GM13976 (cell line): ENCODE measurements around the gene MNAT1.

Experiments used
- DNase-seq: peaks from one replicate; pipeline ENCODE4 v3.0.0; 2012; ENCODE audit warnings: low spot score
- in situ Hi-C: fragments of 300-500 bp; cut with MboI; formaldehyde crosslinking; loops from one replicate; pipeline ENCODE4 v1.12.0; 2022; ENCODE audit warnings: low sequenced_read_pairs, mixed read lengths, inconsistent platforms; ENCODE audit not compliant: unreplicated experiment
- TF ChIP-seq, protein P1 (sequence below): IDR thresholded peaks from 2 replicates; pipeline ENCODE4 v1.5.1; 2012; ENCODE audit warnings: borderline replicate concordance, mild to moderate bottlenecking; ENCODE audit not compliant: insufficient read depth; ENCODE audit errors: extremely low read depth, missing control alignments, control extremely low read depth

MNAT1 gene

DNA sequence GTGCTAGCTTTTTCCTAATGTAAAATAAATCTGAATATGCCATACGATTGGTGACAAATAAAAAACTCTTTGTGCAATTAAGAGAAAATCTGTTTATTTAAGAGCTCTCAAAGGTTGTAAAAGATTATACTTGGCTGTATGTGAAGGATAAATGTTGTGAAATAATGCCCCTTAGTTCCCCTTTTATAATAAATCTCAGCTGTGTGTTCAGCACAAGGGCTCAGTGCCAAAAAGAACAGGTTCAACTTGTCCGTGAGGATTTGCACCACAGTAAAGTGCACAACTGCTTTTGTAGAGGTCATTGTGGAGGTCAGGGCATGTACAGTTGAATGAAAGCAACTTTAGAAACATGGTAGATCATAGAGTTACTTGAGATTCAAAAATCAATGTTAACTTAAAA is 127.7 kb downstream of the MNAT1 start:
- TF ChIP-seq, protein P1, sequence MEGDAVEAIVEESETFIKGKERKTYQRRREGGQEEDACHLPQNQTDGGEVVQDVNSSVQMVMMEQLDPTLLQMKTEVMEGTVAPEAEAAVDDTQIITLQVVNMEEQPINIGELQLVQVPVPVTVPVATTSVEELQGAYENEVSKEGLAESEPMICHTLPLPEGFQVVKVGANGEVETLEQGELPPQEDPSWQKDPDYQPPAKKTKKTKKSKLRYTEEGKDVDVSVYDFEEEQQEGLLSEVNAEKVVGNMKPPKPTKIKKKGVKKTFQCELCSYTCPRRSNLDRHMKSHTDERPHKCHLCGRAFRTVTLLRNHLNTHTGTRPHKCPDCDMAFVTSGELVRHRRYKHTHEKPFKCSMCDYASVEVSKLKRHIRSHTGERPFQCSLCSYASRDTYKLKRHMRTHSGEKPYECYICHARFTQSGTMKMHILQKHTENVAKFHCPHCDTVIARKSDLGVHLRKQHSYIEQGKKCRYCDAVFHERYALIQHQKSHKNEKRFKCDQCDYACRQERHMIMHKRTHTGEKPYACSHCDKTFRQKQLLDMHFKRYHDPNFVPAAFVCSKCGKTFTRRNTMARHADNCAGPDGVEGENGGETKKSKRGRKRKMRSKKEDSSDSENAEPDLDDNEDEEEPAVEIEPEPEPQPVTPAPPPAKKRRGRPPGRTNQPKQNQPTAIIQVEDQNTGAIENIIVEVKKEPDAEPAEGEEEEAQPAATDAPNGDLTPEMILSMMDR: no peak
- no peak for DNase-seq

DNA sequence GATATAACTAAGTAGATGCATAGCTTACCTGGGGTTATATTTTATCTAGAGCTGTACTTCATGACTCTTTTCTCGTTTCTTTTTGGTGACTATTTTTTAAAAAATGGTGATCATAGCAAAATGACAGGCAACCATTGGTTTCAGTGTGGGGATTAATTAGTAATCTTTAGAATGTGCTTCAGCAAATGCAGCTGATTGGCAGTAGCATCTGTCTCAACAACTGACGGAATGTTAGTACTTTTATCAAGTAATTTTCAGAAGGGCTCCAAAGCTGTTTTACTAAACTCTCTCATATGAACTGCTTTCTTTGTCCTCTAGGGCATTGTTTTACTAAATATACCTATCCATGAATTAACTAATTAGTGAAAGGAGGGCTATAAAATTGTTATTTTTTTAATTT is 128.7 kb downstream of the MNAT1 start:
- TF ChIP-seq, protein P1: no peak
- no peak for DNase-seq
- in situ Hi-C loops: no loop called here

More for the DNA sequence above, 127.7 kb downstream of the MNAT1 start:
- in situ Hi-C loops: no loop called here

DNA sequence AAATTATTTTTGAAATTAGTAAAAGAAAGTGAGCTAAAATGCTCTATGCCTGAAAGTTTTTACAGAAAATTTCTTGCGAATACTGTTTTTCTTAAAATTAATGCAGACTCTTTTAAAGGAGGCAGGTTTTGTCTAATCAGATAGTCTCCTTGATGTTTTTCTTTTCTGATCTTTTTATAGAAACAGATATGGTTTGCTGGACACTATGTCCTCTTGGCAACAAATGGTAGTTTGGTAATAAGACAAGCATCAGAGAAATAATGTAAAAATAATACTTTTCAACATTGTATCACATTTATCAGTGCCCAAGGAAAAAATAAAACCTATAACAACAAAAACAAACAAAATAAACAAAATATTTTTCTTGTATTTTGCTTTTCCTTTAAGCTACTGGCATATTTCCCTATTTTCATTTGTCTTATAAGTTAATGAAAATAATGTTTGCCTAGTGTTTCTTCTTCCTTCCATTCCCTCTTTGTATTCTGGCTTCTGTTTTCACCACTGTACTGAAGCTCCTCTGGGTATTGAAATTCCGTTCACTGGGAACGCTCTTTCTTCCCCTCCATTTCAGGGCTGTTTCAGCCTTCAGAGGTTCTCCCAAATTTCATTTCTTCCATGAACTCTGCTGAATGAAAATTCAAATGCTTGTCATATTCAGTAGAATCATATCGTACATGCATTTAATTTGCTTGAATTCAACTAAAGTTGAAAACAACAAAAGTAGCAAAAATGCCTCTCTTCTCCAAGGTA is 131.0 kb downstream of the MNAT1 start:
- in situ Hi-C loops: no loop called here
- TF ChIP-seq, protein P1: no peak

DNA sequence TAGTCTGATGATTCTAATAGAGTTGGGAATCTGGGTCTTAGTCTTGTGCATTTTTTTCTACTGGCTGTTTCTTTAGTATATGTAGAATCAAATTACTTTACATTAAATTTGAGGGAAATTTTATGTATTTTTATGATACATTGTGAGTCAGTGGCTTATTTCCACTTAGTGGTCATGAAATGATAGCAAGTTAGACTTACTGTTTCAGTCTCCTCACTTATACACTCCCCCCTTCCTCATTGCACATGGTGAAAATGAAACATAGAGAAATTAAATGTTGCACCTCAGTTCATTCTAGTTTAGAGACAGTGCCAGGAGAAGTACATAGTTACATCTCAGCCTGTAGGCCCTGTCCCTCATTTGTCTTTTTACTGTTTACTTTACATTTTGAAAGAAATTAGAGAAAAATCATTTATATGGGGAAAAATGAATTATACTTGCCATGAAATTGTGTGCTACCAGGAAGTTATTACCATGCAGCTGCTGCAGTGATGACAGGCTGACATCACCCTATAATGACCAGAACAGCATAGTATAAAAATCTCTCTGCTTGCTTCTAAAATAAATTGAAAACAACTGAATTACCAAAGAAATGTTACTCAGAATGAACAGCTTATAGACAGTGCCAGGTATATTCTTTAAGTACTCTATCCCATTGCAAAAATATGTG is 133.1 kb downstream of the MNAT1 start:
- TF ChIP-seq, protein P1: no peak
- no peak for DNase-seq
- in situ Hi-C loops: no loop called here

More for the DNA sequence above, 131.0 kb downstream of the MNAT1 start:
- no peak for DNase-seq

DNA sequence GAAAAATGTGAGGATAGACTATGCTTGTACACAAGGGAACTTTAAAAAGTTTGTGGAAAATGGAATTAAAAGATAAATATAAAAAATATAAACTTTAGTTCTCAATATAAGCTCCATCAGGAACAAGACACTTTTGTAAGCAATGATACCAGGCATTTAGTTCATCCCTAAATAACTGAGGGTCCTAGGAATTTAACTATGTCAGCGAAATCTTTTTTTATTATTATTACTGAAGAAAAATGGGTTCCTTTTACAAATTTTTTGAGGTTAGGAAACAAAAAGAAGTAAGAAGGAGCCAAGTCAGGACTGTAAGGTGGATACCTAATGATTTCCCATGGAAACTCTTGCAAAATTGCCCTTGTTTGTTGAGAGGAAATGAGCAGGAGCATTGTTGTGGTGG is 143.6 kb downstream of the MNAT1 start:
- in situ Hi-C loops: no loop called here
- TF ChIP-seq, protein P1: no peak
- DNase-seq: no peak

DNA sequence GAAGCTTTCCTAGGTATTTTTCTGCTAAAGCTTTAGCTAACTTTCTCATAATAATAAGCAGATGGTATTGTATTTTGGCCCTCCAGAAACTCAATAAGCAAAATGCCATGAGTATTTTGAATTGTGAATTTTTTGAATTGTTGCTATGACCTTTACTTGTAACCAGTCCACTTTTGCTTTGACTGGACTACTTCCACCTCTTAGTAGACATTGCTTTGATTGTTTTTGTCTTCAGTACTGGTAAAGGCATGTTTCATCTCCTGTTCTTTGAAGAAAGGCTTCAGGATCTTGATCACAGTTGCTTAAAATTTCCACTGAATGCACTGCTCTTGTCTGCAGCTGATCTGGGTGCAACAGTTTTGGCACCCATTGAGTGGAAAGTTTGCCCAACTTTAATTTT is 144.0 kb downstream of the MNAT1 start:
- TF ChIP-seq, protein P1: no peak
- DNase-seq: no peak
- in situ Hi-C loops: no loop called here

DNA sequence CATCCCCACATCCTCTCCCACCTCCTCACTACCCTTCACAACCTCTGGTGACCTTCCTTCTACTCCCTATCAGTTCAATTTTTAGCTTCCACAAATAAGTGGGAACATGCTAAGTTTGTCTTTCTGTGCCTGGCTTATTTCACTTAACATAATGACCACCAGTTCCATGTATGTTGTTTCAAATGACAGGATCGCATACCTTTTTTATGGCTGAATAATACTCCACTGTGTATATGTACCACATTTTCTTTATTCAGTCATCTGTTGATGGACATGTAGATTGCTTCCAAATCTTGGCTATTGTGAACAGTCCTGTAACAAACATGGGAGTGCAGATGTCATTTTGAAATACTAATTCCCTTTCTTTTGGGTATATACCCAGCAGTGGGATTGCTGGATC is 147.7 kb downstream of the MNAT1 start:
- TF ChIP-seq, protein P1: no peak
- no peak for DNase-seq
- in situ Hi-C loops: no loop called here
